HG03025 (cell line): ENCODE data around the gene PATE1.
"Not testable (repeated sequence)": the region's sequence is repeated elsewhere in the genome, so short reads cannot be mapped to it uniquely, and the experiment has no call there.

ENCODE experiments used
- ATAC-seq: cut with Tn5 transposase; IDR thresholded peaks from one replicate; pipeline ENCODE4 v1.9.1; 2021; ENCODE audit warnings: mild to moderate bottlenecking, moderate library complexity; ENCODE audit not compliant: unreplicated experiment, low FRiP score

The PATE1 gene

GRCh38 chr11:125745979-125746378 is at the start of gene PATE1:
Gene PATE1, plus strand, starts transcription at chr11:125746279. Its CDS starts 26 bp downstream, at chr11:125746305.
- no peak for ATAC-seq

- no peak for ATAC-seq
These were observed 45.0 kb upstream of the PATE1 start for GRCh38 chr11:125701018-125701610.

- no peak for ATAC-seq
These were observed 44.0 kb upstream of the PATE1 start for GRCh38 chr11:125701858-125702621.

GRCh38 chr11:125704686-125705085 is 41.4 kb upstream of the PATE1 start:
- ATAC-seq = not testable (repeated sequence)

GRCh38 chr11:125720781-125721180 is 25.3 kb upstream of the PATE1 start:
- ATAC-seq = no peak

GRCh38 chr11:125724125-125724524 is 22.0 kb upstream of the PATE1 start:
- no peak for ATAC-seq

GRCh38 chr11:125728969-125729368 is 17.1 kb upstream of the PATE1 start:
- ATAC-seq = no peak

- no peak for ATAC-seq
These were observed 5.5 kb upstream of the PATE1 start for GRCh38 chr11:125740617-125741016.

- ATAC-seq = no peak
These were observed 2.4 kb upstream of the PATE1 start for GRCh38 chr11:125743681-125744080.

GRCh38 chr11:125750629-125751028 is 4.5 kb downstream of the PATE1 start:
- ATAC-seq = no peak

- ATAC-seq = no peak
These were observed 10.0 kb downstream of the PATE1 start for GRCh38 chr11:125756050-125756449.

- no peak for ATAC-seq
These were observed 16.4 kb downstream of the PATE1 start for GRCh38 chr11:125762445-125762844.

GRCh38 chr11:125763483-125763882 is 17.4 kb downstream of the PATE1 start:
- ATAC-seq = no peak

GRCh38 chr11:125766251-125766650 is 20.2 kb downstream of the PATE1 start:
- no peak for ATAC-seq

- no peak for ATAC-seq
These were observed 22.4 kb downstream of the PATE1 start for GRCh38 chr11:125768336-125769046.

GRCh38 chr11:125770583-125770982 is 24.5 kb downstream of the PATE1 start:
- ATAC-seq = no peak

GRCh38 chr11:125772834-125773505 is 26.9 kb downstream of the PATE1 start:
- no peak for ATAC-seq

GRCh38 chr11:125773516-125773915 is 27.4 kb downstream of the PATE1 start:
- ATAC-seq = no peak

- ATAC-seq = no peak
These were observed 31.2 kb downstream of the PATE1 start for GRCh38 chr11:125777309-125777708.

- no peak for ATAC-seq
These were observed 32.6 kb downstream of the PATE1 start, which contains the start of gene PATE2 for GRCh38 chr11:125778728-125779127. Gene PATE2, minus strand, starts transcription at chr11:125778828. Its CDS starts 55 bp downstream, at chr11:125778773.

- no peak for ATAC-seq
These were observed 38.6 kb downstream of the PATE1 start for GRCh38 chr11:125784678-125785077.
